ENCODE data around the gene TTLL12. TPM values are rescaled to one million over a fixed set of nuclear protein-coding genes. Genes with fewer than 3 reads are reported as not detected.

The TTLL12 gene
- total and polyA plus RNA-seq, 5 donors from 2014 or later: 14.1 to 23.7 (median 21.6) TPM

DNA sequence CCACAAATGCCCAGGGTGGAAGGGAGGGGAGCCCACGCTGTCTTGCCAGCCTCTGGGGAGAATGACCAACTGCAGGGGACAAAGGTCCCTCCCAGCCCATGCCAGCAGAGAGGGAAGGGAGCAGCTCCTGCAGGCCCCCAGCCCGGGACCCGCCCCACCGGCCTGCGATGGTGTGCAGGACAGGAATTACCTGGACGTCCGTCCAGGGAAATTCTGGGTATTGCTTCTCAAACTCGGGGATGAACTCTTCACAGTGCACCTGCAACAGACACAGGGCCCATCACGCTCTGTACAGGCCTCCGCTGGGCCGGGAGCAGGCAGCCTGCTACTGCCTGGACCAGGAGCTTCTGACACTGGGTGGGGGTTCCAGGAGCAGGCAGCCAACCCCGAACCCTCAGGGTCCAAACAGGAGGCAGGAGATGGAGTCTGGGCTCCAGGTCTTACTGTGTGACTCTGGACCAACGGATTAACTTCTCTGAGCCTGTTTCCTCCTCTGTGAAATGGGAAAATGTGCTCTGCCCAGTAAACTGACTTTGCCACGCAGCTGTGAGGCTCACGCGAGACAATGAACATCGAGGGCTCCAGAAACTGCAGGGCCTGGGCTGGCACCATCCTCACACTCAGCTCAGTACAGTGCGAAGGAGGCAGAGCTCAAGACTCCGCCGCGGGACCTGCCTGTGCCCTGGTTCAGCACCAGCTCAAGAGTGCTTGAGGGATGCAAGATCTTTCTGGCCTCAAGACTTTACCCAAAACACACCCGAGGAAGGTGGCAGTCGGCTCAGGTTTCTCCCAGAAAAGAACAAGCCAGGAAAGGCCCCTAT is 17.4 kb downstream of the TTLL12 start:
- Histone ChIP-seq H3K4me1 (ENCODE audit: control insufficient read depth, insufficient read depth, low read length, poor library complexity, severe bottlenecking) (peaks cover 3% of the 10 kb centered on the region), H3K4me3 (ENCODE audit: low read depth, low read length) (no peak overlapping the region), H3K9me3 (ENCODE audit: control insufficient read depth in 2 of 2, low read length in 2 of 2) (no peaks in the 10 kb centered on the region), H3K36me3 (ENCODE audit: control insufficient read depth, insufficient read depth, low read length) (peaks cover 19% of the 10 kb centered on the region), H3K27me3 (ENCODE audit: control insufficient read depth, insufficient read depth, low read length) (no peaks in the 10 kb centered on the region), H3K27ac (ENCODE audit: insufficient read depth, low read length, poor library complexity, severe bottlenecking) (no peak overlapping the region)
- H3K4me3 Mint-ChIP-seq: no peak overlapping the region
- H3K4me1 Mint-ChIP-seq: peaks cover 0 to 2% (median 0%) of the 10 kb centered on the region in 4 donors
- DNase-seq (no peak), ATAC-seq (ENCODE audit: low read depth in 2 of 2) (no peak)
- no peak overlapping the region for H3K27ac Mint-ChIP-seq
- no peaks in the 10 kb centered on the region for H3K9me3 Mint-ChIP-seq
- H3K36me3 Mint-ChIP-seq: peaks cover 11% of the 10 kb centered on the region
- no peaks in the 10 kb centered on the region for H3K27me3 Mint-ChIP-seq

- H3K9me3 ChIP-seq (ENCODE audit: control insufficient read depth in 2 of 2, low read length in 2 of 2): no peaks in the 10 kb centered on the region
- no peak overlapping the region for H3K27ac ChIP-seq (ENCODE audit: insufficient read depth, low read length, poor library complexity, severe bottlenecking)
- Mint-ChIP-seq H3K4me1 (peaks cover 0 to 10% (median 0%) of the 10 kb centered on the region in 4 donors), H3K36me3 (peaks cover 11% of the 10 kb centered on the region), H3K27me3 (no peaks in the 10 kb centered on the region), H3K4me3 (no peak overlapping the region), H3K27ac (no peak overlapping the region), H3K9me3 (no peaks in the 10 kb centered on the region)
- ATAC-seq (ENCODE audit: low read depth in 2 of 2) (no peak), DNase-seq (no peak)
- H3K4me3 ChIP-seq (ENCODE audit: low read depth, low read length): no peak overlapping the region
- peaks cover 3% of the 10 kb centered on the region for H3K4me1 ChIP-seq (ENCODE audit: control insufficient read depth, insufficient read depth, low read length, poor library complexity, severe bottlenecking)
- H3K36me3 ChIP-seq (ENCODE audit: control insufficient read depth, insufficient read depth, low read length): peaks cover 12% of the 10 kb centered on the region
- H3K27me3 ChIP-seq (ENCODE audit: control insufficient read depth, insufficient read depth, low read length): no peaks in the 10 kb centered on the region
These were observed 18.2 kb downstream of the TTLL12 start for GRCh38 chr22:43168471-43169309.

- Histone ChIP-seq H3K36me3 (ENCODE audit: control insufficient read depth, insufficient read depth, low read length) (peaks cover 16% of the 10 kb centered on the region), H3K27me3 (ENCODE audit: control insufficient read depth, insufficient read depth, low read length) (no peaks in the 10 kb centered on the region), H3K27ac (ENCODE audit: insufficient read depth, low read length, poor library complexity, severe bottlenecking) (no peak overlapping the region), H3K9me3 (ENCODE audit: control insufficient read depth in 2 of 2, low read length in 2 of 2) (no peaks in the 10 kb centered on the region), H3K4me1 (ENCODE audit: control insufficient read depth, insufficient read depth, low read length, poor library complexity, severe bottlenecking) (peaks cover 3% of the 10 kb centered on the region), H3K4me3 (ENCODE audit: low read depth, low read length) (no peak overlapping the region)
- Mint-ChIP-seq H3K4me1 (peaks cover 0 to 10% (median 0%) of the 10 kb centered on the region in 4 donors), H3K27ac (no peak overlapping the region), H3K9me3 (no peaks in the 10 kb centered on the region), H3K27me3 (no peaks in the 10 kb centered on the region), H3K4me3 (no peak overlapping the region), H3K36me3 (peaks cover 4% of the 10 kb centered on the region)
- ATAC-seq (ENCODE audit: low read depth in 2 of 2) (no peak), DNase-seq (no peak)
These were observed 19.8 kb downstream of the TTLL12 start for GRCh38 chr22:43167001-43167589.

GRCh38 chr22:43166132-43166930 is 20.6 kb downstream of the TTLL12 start:
- DNase-seq (no peak), ATAC-seq (ENCODE audit: low read depth in 2 of 2) (no peak)
- H3K36me3 ChIP-seq (ENCODE audit: control insufficient read depth, insufficient read depth, low read length): peaks cover 12% of the 10 kb centered on the region
- Mint-ChIP-seq H3K27ac (peak overlapping the region in 2 of 3 donors; percentile 43 to 51), H3K4me3 (no peak overlapping the region), H3K9me3 (no peaks in the 10 kb centered on the region), H3K4me1 (peaks cover 0 to 10% (median 0%) of the 10 kb centered on the region in 4 donors), H3K36me3 (peaks cover 4% of the 10 kb centered on the region), H3K27me3 (no peaks in the 10 kb centered on the region)
- H3K9me3 ChIP-seq (ENCODE audit: control insufficient read depth in 2 of 2, low read length in 2 of 2): no peaks in the 10 kb centered on the region
- peaks cover 3% of the 10 kb centered on the region for H3K4me1 ChIP-seq (ENCODE audit: control insufficient read depth, insufficient read depth, low read length, poor library complexity, severe bottlenecking)
- H3K27me3 ChIP-seq (ENCODE audit: control insufficient read depth, insufficient read depth, low read length): no peaks in the 10 kb centered on the region
- H3K4me3 ChIP-seq (ENCODE audit: low read depth, low read length): no peak overlapping the region
- no peak overlapping the region for H3K27ac ChIP-seq (ENCODE audit: insufficient read depth, low read length, poor library complexity, severe bottlenecking)

DNA sequence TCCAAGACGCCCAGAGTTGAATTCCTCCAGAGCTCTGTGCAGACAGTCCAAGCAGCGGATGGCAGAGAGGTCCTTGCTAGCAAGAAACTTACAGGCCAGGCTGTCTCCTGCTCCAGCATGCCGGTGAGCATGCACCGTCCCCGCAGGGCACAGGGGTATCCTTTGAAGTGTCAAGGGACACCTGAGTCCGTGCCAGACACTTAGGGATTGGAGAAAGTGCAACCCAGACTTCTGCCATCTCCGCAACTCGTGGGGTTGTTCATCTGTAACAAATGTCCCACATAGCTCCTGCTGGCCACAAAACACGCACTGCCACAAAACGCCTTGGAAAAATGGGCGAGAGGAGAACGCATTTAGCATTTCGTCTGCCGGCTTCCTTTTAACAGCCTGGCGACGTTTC is 22.3 kb downstream of the TTLL12 start:
- Histone ChIP-seq H3K4me3 (ENCODE audit: low read depth, low read length) (no peak overlapping the region), H3K4me1 (ENCODE audit: control insufficient read depth, insufficient read depth, low read length, poor library complexity, severe bottlenecking) (no peaks in the 10 kb centered on the region), H3K27ac (ENCODE audit: insufficient read depth, low read length, poor library complexity, severe bottlenecking) (no peak overlapping the region), H3K9me3 (ENCODE audit: control insufficient read depth in 2 of 2, low read length in 2 of 2) (no peaks in the 10 kb centered on the region), H3K36me3 (ENCODE audit: control insufficient read depth, insufficient read depth, low read length) (peaks cover 9% of the 10 kb centered on the region), H3K27me3 (ENCODE audit: control insufficient read depth, insufficient read depth, low read length) (no peaks in the 10 kb centered on the region)
- Mint-ChIP-seq H3K27ac (no peak overlapping the region), H3K9me3 (no peaks in the 10 kb centered on the region), H3K4me1 (peaks cover 0 to 13% (median 1%) of the 10 kb centered on the region in 4 donors), H3K4me3 (no peak overlapping the region), H3K36me3 (no peaks in the 10 kb centered on the region), H3K27me3 (no peaks in the 10 kb centered on the region)
- no peak for ATAC-seq (ENCODE audit: low read depth in 2 of 2)
- DNase-seq: no peak

- H3K9me3 ChIP-seq (ENCODE audit: control insufficient read depth in 2 of 2, low read length in 2 of 2): no peaks in the 10 kb centered on the region
- no peak for ATAC-seq (ENCODE audit: low read depth in 2 of 2)
- no peak overlapping the region for H3K27ac ChIP-seq (ENCODE audit: insufficient read depth, low read length, poor library complexity, severe bottlenecking)
- Mint-ChIP-seq H3K27me3 (no peaks in the 10 kb centered on the region), H3K4me1 (peaks cover 0 to 17% (median 3%) of the 10 kb centered on the region in 4 donors), H3K9me3 (no peaks in the 10 kb centered on the region), H3K36me3 (no peaks in the 10 kb centered on the region), H3K27ac (no peak overlapping the region), H3K4me3 (no peak overlapping the region)
- DNase-seq: no peak
- H3K4me3 ChIP-seq (ENCODE audit: low read depth, low read length): no peak overlapping the region
- H3K27me3 ChIP-seq (ENCODE audit: control insufficient read depth, insufficient read depth, low read length): no peaks in the 10 kb centered on the region
- H3K4me1 ChIP-seq (ENCODE audit: control insufficient read depth, insufficient read depth, low read length, poor library complexity, severe bottlenecking): no peaks in the 10 kb centered on the region
- H3K36me3 ChIP-seq (ENCODE audit: control insufficient read depth, insufficient read depth, low read length): peaks cover 7% of the 10 kb centered on the region
These were observed 23.6 kb downstream of the TTLL12 start for GRCh38 chr22:43163241-43163795.
